Neural cell (in vitro differentiated cells): Measurements from ENCODE around the gene DLG2. TPM values are rescaled to one million over a fixed set of nuclear protein-coding genes. Genes with fewer than 3 reads are reported as not detected.

Experiments
- H2AFZ ChIP-seq: fragments of 200-600, 300-800 bp; sonication (generic), shearing (Covaris generic); 2 replicates; pipeline ENCODE4 v1.6.0; 2014; ENCODE audit warnings: low read depth, mild to moderate bottlenecking, antibody characterized with exemption, low read length, moderate library complexity
- H3F3A ChIP-seq: fragments of 200-600 bp; shearing (Covaris generic); 2 replicates; pipeline ENCODE4 v1.6.1; 2016; ENCODE audit warnings: mild to moderate bottlenecking, moderate library complexity, mixed read lengths, antibody characterized with exemption, low read length; ENCODE audit not compliant: insufficient read depth, poor library complexity, severe bottlenecking
- H3K27ac ChIP-seq: fragments of 200-600, 300-800 bp; sonication (generic), shearing (Covaris generic); 2 replicates; pipeline ENCODE4 v1.5.1; 2014; ENCODE audit warnings: mild to moderate bottlenecking, low read length, moderate library complexity
- H3K27me3 ChIP-seq: fragments of 300-800, 200-600 bp; sonication (generic), shearing (Covaris generic); 2 replicates; pipeline ENCODE4 v1.6.0; 2014; ENCODE audit warnings: mild to moderate bottlenecking, low read depth, low read length, moderate library complexity; ENCODE audit not compliant: insufficient read depth
- H3K36me3 ChIP-seq: fragments of 300-800, 200-600 bp; sonication (generic), shearing (Covaris generic); 2 replicates; pipeline ENCODE4 v1.5.1; 2014; ENCODE audit warnings: mild to moderate bottlenecking, antibody characterized with exemption, low read length, moderate library complexity; ENCODE audit not compliant: insufficient read depth
- H3K4me2 ChIP-seq: fragments of 300-800, 200-600 bp; sonication (generic), shearing (Covaris generic); 2 replicates; pipeline ENCODE4 v1.6.0; 2014; ENCODE audit warnings: mild to moderate bottlenecking, low read length
- H3K4me3 ChIP-seq: fragments of 300-800, 200-600 bp; sonication (generic), shearing (Covaris generic); 2 replicates; pipeline ENCODE4 v1.5.1; 2014; ENCODE audit warnings: mild to moderate bottlenecking, low read length, moderate library complexity
- H3K79me2 ChIP-seq: fragments of 200-600 bp; shearing (Covaris generic); replicated peaks from 2 replicates; pipeline ENCODE4 v1.6.0; 2014; ENCODE audit warnings: mild to moderate bottlenecking, low read length, moderate library complexity; ENCODE audit not compliant: insufficient read depth
- H3K9ac ChIP-seq: fragments of 300-800, 200-600 bp; sonication (generic), shearing (Covaris generic); 2 replicates; pipeline ENCODE4 v1.6.1; 2016; ENCODE audit warnings: mild to moderate bottlenecking, low read length, mixed read lengths
- H3K9me2 ChIP-seq: fragments of 200-600 bp; shearing (Covaris generic); 2 replicates; pipeline ENCODE4 v1.6.1; 2016; ENCODE audit warnings: mild to moderate bottlenecking, low read length, mixed read lengths; ENCODE audit not compliant: insufficient read depth
- H3K9me3 ChIP-seq: fragments of 200-600, 300-800 bp; sonication (generic), shearing (Covaris generic); 2 replicates; pipeline ENCODE4 v1.6.1; 2016; ENCODE audit warnings: mild to moderate bottlenecking, mixed run types, low read length, moderate library complexity, mixed read lengths
- H4K20me1 ChIP-seq: fragments of 200-600 bp; shearing (Covaris generic); 2 replicates; pipeline ENCODE4 v1.6.1; 2016; ENCODE audit warnings: mild to moderate bottlenecking, mixed run types; ENCODE audit not compliant: insufficient read depth
- CTCF ChIP-seq: fragments of 450-650 bp; IDR thresholded peaks from 2 replicates; pipeline ENCODE4 v1.5.1; 2014; ENCODE audit warnings: antibody characterized with exemption, mild to moderate bottlenecking, moderate library complexity; ENCODE audit not compliant: poor library complexity, severe bottlenecking
- EP300 ChIP-seq: fragments of 450-650 bp; conservative IDR thresholded peaks from 2 replicates; pipeline ENCODE4 v1.6.1; 2014; ENCODE audit warnings: antibody characterized with exemption, mild to moderate bottlenecking, moderate library complexity; ENCODE audit not compliant: poor library complexity, severe bottlenecking
- EZH2 ChIP-seq: fragments of 200-600, 300-800 bp; shearing (Covaris generic), sonication (generic); IDR thresholded peaks from 2 replicates; pipeline ENCODE4 v1.6.1; 2014; ENCODE audit warnings: antibody characterized with exemption, low read length, borderline replicate concordance, mild to moderate bottlenecking; ENCODE audit not compliant: insufficient read depth, poor library complexity, severe bottlenecking
- MXI1 ChIP-seq: fragments of 450-650 bp; conservative IDR thresholded peaks from 2 replicates; pipeline ENCODE4 v1.6.1; 2014; ENCODE audit warnings: antibody characterized with exemption, mild to moderate bottlenecking; ENCODE audit not compliant: poor library complexity, severe bottlenecking
- POLR2AphosphoS5 ChIP-seq: IDR thresholded peaks from 2 replicates; pipeline ENCODE4 v1.6.1; 2012
- RAD21 ChIP-seq: fragments of 450-650 bp; conservative IDR thresholded peaks from 2 replicates; pipeline ENCODE4 v1.6.1; 2014; ENCODE audit warnings: antibody characterized with exemption, mild to moderate bottlenecking, moderate library complexity
- REST ChIP-seq: IDR thresholded peaks from 2 replicates; pipeline ENCODE4 v1.6.1; 2012; ENCODE audit warnings: borderline replicate concordance
- SMC3 ChIP-seq: fragments of 450-650 bp; conservative IDR thresholded peaks from 2 replicates; pipeline ENCODE4 v1.6.1; 2014; ENCODE audit warnings: antibody characterized with exemption, mild to moderate bottlenecking, moderate library complexity; ENCODE audit not compliant: poor library complexity
- TAF1 ChIP-seq: IDR thresholded peaks from 2 replicates; pipeline ENCODE4 v1.6.1; 2012; ENCODE audit warnings: low read depth
- polyA plus RNA-seq: library from polyadenylated mRNA; depleted of rRNA; stranded (reverse); fragments of >200 nt; gene quantifications from 2 replicates; pipeline ENCODE4 v1.2.3, GENCODE V29; 2014

The DLG2 gene
- polyA plus RNA-seq, 1 donor from 2014 or later: 179 TPM

- no peaks in the 10 kb centered on the region for H3F3A ChIP-seq
- H3K27ac ChIP-seq: no peak overlapping the region
Observed at GRCh38 chr11:84757711-84758110, 869.4 kb downstream of the DLG2 start.

GRCh38 chr11:84751371-84751770 lies 875.8 kb downstream of the DLG2 start:
- Histone ChIP-seq H3K4me3 (no peak overlapping the region), H2AFZ (no peak overlapping the region), H3K27me3 (no peaks in the 10 kb centered on the region), H3K27ac (no peak overlapping the region), H4K20me1 (no peaks in the 10 kb centered on the region), H3K9me2 (no peaks in the 10 kb centered on the region), H3F3A (no peaks in the 10 kb centered on the region), H3K4me2 (no peak overlapping the region), H3K9ac (no peak overlapping the region), H3K9me3 (no peaks in the 10 kb centered on the region), H3K36me3 (no peaks in the 10 kb centered on the region), H3K79me2 (no peaks in the 10 kb centered on the region)
- TF ChIP-seq EZH2 (no peak), EP300 (no peak), MXI1 (no peak), RAD21 (no peak), SMC3 (no peak), CTCF (no peak)

More at GRCh38 chr11:84757711-84758110, 869.4 kb downstream of the DLG2 start:
- Histone ChIP-seq H3K79me2 (no peaks in the 10 kb centered on the region), H3K27me3 (no peaks in the 10 kb centered on the region), H2AFZ (no peak overlapping the region), H3K9me2 (no peaks in the 10 kb centered on the region), H3K9ac (no peak overlapping the region), H3K4me2 (no peak overlapping the region), H3K36me3 (no peaks in the 10 kb centered on the region), H3K4me3 (no peak overlapping the region), H4K20me1 (no peaks in the 10 kb centered on the region), H3K9me3 (no peaks in the 10 kb centered on the region)
- no peak for TF ChIP-seq CTCF
- TF ChIP-seq MXI1: no peak
- no peak for TF ChIP-seq TAF1
- TF ChIP-seq RAD21: no peak
- TF ChIP-seq EZH2: no peak
- TF ChIP-seq POLR2AphosphoS5: no peak
- no peak for TF ChIP-seq REST
- TF ChIP-seq SMC3: no peak
- TF ChIP-seq EP300: no peak
